HFFc6 (cell line): ENCODE measurements around the gene DDX39B. TPM values are rescaled to one million over a fixed set of nuclear protein-coding genes. Genes with fewer than 3 reads are reported as not detected.

Experiments used
- DNase-seq: peaks from one replicate; pipeline ENCODE4 v3.0.0-alpha.2; 2018
- H3K27ac Mint-ChIP-seq: 2 replicates; pipeline ENCODE4 v1.8.0; 2020; ENCODE audit warnings: mild to moderate bottlenecking, mixed read lengths
- H3K27me3 Mint-ChIP-seq: 2 replicates; pipeline ENCODE4 v1.8.0; 2021; ENCODE audit warnings: mild to moderate bottlenecking, moderate library complexity, mixed read lengths; ENCODE audit not compliant: insufficient read depth
- H3K36me3 Mint-ChIP-seq: 2 replicates; pipeline ENCODE4 v1.8.0; 2021; ENCODE audit warnings: low read depth, mixed read lengths
- H3K4me1 Mint-ChIP-seq: 2 replicates; pipeline ENCODE4 v1.8.0; 2020; ENCODE audit warnings: low read depth, mixed read lengths
- H3K4me3 Mint-ChIP-seq: 2 replicates; pipeline ENCODE4 v1.8.0; 2020; ENCODE audit warnings: mild to moderate bottlenecking, moderate library complexity, mixed read lengths
- H3K9me3 Mint-ChIP-seq: 2 replicates; pipeline ENCODE4 v1.8.0; 2020; ENCODE audit warnings: mild to moderate bottlenecking, mixed read lengths
- CTCF ChIP-seq: fragments of 200-600 bp; sonication (generic); IDR thresholded peaks from 2 replicates; pipeline ENCODE4 v1.5.0; 2021; ENCODE audit warnings: antibody characterized with exemption, mild to moderate bottlenecking
- total RNA-seq, 6 experiments: library from RNA; stranded (reverse); fragmentation: NEBNext Ultra II Directional; extraction: Animal tissue kit (Norgen Biotek cat#: 25700); gene quantifications; 2 replicates in 1 of 6; 3 replicates in 5 of 6; pipeline ENCODE4 v1.2.3, GENCODE V29; 2021

DDX39B gene
- total RNA-seq, 6 experiments from 2014 or later, result 312 to 380 (median 358) TPM

- Mint-ChIP-seq H3K27me3 (peaks cover 4% of the 10 kb centered on the region), H3K27ac (no peak overlapping the region), H3K36me3 (peaks cover 34% of the 10 kb centered on the region), H3K9me3 (no peaks in the 10 kb centered on the region), H3K4me3 (no peak overlapping the region), H3K4me1 (peaks cover 63% of the 10 kb centered on the region)
- no peak for DNase-seq
- TF ChIP-seq CTCF, result no peak
Measured at GRCh38 chr6:31543639-31544038, 1.8 kb upstream of the DDX39B start.

GRCh38 chr6:31541059-31541657 lies 645 bp downstream of the DDX39B start:
- Mint-ChIP-seq H3K4me3 (peak overlapping the region; percentile 88), H3K27ac (peak overlapping the region; percentile 98), H3K36me3 (peaks cover 42% of the 10 kb centered on the region), H3K27me3 (peaks cover 4% of the 10 kb centered on the region), H3K9me3 (no peaks in the 10 kb centered on the region), H3K4me1 (peaks cover 43% of the 10 kb centered on the region)
- no peak for DNase-seq
- TF ChIP-seq CTCF, result no peak

- no peaks in the 10 kb centered on the region for H3K9me3 Mint-ChIP-seq
- H3K27me3 Mint-ChIP-seq, result peaks cover 4% of the 10 kb centered on the region
- peak overlapping the region; percentile 88 for H3K4me3 Mint-ChIP-seq
- peak overlapping the region; percentile 98 for H3K27ac Mint-ChIP-seq
- peaks cover 47% of the 10 kb centered on the region for H3K36me3 Mint-ChIP-seq
- DNase-seq, result no peak
- peaks cover 38% of the 10 kb centered on the region for H3K4me1 Mint-ChIP-seq
- no peak for TF ChIP-seq CTCF
Measured at GRCh38 chr6:31540640-31541039, 1.2 kb downstream of the DDX39B start.

GRCh38 chr6:31538805-31539400 lies 2.9 kb downstream of the DDX39B start:
- no peak for TF ChIP-seq CTCF
- Mint-ChIP-seq H3K27ac (peak overlapping the region; percentile 43), H3K27me3 (peaks cover 7% of the 10 kb centered on the region), H3K9me3 (no peaks in the 10 kb centered on the region), H3K36me3 (peaks cover 57% of the 10 kb centered on the region), H3K4me3 (peak overlapping the region; percentile 88), H3K4me1 (peaks cover 29% of the 10 kb centered on the region)
- no peak for DNase-seq

DNA sequence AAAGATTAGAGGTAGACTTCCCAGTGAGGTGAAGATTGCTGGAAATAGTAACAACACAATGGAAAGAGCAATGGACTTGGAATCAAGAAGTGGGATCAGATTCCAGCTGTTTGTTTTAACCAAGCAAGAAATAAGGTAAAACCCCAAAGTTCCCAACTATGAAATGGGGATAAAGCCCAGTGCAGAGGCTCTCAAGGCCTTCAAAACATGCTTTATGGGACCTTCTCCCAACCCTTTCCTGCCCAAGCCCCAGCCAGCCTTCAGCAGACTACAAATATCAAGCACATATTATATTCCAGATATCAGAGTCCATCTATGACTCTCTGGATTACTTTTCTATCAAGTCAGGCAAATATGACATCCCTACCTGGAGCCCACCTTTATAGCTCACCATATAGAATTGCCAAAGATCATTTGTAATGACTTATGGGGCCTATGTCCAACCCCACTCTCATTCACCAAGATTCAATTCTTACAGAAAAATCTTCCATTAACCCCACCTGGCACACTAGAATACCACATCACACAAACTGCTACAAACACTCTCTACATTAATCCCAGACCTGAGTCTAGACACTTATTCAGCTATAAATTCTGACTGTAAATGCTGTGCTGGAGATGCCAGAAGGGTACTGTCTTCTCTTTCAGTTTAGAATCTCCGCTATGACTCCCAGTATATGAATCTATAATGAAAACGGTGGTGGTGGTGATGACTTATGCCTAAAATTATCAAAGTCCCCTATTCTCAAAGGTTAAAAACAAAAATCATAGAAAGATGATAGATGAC lies 6.1 kb downstream of the DDX39B start:
- H3K27ac Mint-ChIP-seq, result peak overlapping the region; percentile 24; the same call in 1 of the 2 replicates

More for the DNA sequence above, 6.1 kb downstream of the DDX39B start:
- Mint-ChIP-seq H3K4me3 (no peak overlapping the region), H3K4me1 (peaks cover 35% of the 10 kb centered on the region), H3K36me3 (peaks cover 71% of the 10 kb centered on the region), H3K27me3 (peaks cover 7% of the 10 kb centered on the region), H3K9me3 (no peaks in the 10 kb centered on the region)
- DNase-seq, result no peak
- TF ChIP-seq CTCF, result no peak
